HG02623 (cell line): Measurements from ENCODE around the gene NCKAP5.

Source experiments
- ATAC-seq: cut with Tn5 transposase; IDR thresholded peaks from one replicate; pipeline ENCODE4 v1.9.1; 2021; ENCODE audit warnings: moderate library complexity; ENCODE audit not compliant: unreplicated experiment

NCKAP5 gene

DNA sequence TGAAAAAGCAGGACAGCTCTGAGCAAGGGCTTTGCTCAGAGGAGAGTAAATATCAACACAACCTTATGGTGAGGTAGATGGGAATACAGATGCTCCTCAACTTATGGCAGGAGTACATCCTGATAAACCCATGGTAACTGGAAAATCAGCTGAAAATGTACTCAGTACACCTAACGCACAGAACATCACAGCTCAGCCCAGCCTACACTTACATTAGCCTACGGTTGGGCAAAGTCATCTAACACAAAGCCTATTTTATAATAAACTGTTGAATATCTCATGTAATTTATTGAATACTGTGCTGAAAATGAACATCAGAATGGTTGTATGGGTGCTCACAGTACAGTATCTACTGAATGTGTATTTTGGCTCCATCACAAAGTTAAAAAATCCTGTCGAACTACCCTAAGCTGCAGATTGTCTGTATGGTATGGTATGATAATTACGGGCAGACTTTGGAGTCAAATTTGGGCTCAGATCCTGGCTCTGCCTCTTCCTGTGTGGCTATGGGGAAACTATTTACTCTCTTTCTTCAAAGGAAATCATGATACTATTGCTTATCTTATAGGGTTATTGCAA, 778.0 kb downstream of the NCKAP5 start:
- no peak for ATAC-seq

DNA sequence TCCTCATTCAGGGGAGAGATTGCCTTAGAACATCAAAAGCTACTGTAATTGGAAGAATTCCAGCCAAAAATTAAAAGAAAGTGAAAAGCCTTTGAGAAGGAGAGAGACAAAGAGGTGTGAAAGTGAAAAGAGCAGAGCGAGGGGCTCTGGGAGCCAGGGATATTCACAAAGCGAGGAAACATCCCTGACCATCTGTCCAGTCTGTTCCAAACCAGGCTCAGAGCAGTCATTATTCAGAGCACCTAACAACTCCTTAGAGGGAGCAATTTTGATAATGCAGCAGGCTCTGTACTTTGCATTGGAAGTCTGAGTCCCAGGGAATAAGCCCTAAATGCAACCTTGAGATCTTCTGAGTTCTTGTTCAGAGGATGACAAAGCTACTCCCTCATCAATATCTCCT, 779.2 kb downstream of the NCKAP5 start:
- no peak for ATAC-seq

DNA sequence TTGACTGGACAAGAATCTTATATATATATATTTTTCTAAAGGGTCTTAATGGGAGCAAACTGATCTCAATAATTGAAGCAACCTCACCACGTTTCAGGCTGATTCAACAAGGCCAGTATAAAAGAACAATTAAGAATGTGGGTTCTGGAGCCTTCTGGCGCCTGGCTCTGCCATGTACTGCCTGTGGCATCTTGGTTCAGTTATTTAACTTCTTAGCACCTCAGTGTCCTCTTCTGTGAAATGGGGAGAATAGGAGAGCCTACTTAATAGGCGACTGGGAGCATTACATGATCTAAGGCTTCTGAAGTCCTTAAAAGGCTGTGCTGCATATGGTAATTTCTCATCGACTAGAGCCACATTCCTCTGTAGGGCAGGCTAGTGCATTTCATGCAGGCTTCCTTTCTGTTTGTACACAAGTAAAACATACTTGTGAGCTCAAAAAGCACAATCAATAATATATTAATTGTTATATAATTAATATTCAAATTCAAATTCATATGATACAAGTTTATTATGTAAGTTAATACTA, 779.9 kb downstream of the NCKAP5 start:
- no peak for ATAC-seq

DNA sequence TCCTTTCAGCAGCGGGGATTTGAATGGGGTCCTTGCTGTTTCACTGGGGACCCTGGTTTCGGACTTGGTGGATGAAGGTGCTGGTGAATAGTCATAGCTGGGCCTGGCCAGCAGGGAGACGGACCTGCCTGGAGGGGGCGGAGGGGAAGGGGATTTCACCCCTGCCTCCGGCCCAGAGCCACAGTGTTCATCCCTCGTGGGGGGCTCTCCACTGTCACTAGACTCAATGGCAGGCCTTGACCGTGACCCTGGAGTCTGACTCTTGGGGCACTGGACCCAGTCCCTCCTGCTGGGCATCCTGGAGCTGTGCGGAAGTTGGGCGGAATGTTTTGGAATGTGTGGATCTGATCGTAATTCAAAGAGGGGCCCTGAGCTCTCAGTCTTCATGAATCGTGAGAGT, 784.4 kb downstream of the NCKAP5 start:
- no peak for ATAC-seq

DNA sequence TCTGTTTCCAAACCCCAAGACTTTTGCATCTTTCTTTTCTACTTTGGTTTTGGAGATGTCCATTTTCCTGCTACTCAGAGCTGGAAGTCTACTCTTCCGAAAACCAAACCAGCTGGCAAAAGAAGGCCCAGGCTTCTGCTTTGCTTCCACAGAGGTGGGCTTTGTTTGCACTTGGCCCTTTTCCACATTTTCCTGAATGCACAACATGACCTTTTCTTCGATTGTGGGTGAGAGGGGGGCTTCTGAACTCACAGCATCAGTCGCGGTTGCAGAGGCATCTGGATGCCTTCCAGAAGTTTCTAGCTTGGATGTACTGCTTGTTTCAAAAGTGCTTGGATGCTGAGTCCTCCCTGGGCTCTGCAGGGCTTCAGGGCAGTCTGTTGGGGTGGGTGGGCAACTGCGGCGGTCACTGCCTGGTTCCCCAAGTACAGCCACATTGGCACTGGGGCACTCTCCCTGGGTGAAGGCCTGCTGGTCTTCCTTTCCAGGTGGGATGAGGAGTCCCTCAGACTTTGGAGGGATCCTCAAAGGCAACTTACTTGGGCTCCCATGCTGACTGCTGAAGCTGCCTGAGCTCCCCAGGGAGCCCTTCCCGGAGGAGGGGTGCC, 786.0 kb downstream of the NCKAP5 start:
- no peak for ATAC-seq

DNA sequence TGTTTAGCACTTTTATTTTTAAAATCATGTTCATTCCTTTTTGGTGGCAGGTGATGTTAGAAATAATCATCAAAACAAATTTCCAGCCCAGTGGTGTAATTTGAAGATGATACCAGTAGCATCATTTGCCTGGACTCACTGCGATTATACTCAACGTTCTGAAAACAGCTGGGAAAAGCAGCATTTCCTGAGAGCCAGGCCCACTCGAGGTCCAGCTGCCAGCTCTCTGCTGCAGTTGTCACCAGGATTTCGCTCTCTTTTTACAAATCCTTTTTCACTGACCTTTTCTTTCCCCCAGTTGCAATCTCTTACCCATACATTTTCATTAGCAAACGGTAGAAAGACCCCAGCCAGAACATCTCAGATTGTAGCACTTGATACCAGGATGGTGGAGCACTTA, 787.6 kb downstream of the NCKAP5 start:
- ATAC-seq = no peak

DNA sequence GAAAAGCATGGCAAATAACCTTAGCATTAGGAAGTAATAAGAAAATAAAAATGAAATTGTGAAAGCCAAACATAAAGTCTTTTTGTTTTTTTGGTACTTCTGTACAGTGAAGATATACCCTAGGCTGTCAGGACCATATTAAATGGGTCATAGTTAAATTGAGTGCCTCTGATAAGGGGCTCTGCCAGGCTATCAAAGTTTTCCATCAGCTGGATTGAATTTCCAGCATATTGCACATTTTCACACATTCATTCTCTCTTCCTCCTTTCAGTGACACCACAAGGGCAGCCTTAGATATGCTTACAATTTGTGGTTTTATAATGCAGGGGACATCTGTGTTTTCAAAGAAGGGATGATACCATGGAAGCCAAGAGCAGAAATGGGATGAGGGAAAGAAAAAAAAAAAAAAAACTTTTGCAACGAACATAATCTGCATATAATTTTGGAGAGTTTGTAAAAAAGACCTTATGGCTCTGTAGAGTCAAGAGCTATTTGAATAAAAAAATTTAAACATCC, 789.0 kb downstream of the NCKAP5 start:
- ATAC-seq = no peak

DNA sequence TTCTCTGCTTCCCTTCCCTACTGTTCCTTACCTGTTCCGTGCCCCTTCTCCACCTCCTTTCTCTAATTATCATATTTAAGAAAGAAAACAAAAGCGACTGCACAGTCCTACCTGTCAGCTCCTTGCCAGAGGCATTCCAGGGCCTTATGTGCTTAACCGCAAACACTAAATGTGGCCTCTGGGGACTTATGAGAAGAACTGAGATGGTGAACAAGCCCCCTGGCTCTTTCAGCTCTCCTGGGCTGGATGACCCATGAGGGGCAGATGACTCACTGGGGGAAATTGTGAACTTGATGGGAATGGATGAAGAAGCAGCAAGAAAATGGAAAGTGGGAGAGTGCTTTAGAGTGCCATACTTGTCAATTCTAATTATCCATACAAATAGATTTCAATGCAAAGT, 792.0 kb downstream of the NCKAP5 start:
- ATAC-seq = no peak

DNA sequence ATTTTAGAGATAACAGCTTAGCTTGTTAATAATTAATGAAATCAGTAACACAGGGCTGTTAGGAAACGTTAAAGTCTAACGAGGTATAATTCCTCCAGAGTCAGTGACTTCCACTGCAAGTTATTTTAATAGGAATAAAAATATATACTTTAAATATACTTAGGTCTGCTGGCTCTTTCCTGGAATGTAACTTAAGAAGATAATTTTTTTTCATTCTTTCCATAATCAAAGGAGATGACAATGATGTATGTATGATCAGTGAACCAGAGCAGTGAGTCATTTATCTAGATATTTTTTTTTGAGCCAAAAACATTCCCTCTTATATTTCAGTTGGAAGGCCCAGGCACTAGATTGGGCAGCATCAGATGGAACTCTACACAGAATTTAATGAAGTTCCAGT, 794.1 kb downstream of the NCKAP5 start:
- no peak for ATAC-seq

DNA sequence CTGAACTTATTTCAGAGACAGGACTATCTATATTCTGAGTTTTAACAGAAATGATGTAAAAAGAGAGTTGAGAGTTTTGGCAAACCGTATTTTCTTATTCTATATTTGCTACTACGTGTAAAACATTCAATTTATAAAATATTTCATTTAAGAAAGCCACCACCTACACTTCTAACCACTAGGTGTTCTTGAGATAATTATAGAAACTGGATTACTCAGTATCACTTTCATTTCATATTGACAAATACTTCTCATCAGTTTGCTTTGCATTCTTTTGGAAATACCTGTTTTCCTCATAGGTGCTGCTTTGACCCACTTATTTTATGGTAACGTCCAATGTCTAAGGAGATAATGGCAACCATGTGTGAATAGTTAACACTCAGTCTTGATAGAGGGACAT, 794.9 kb downstream of the NCKAP5 start:
- no peak for ATAC-seq

DNA sequence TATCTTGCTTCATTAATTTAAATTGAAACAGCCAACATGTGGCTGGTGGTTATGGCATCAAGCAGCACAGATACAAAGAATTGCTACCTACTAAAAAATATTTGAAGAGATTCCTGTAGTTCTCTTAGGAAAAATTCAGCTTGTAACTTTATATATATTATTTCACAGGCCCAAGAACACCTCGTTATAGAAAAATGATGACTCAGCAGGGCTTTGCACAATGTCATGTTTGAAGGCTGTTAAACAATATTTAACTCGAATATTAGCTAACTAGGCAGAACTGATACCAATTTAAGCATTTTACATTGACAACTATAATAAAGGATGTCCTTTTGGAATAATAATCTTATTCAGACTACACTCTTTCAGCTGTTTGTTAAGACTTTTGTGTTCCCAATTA, 795.9 kb downstream of the NCKAP5 start:
- ATAC-seq = no peak

DNA sequence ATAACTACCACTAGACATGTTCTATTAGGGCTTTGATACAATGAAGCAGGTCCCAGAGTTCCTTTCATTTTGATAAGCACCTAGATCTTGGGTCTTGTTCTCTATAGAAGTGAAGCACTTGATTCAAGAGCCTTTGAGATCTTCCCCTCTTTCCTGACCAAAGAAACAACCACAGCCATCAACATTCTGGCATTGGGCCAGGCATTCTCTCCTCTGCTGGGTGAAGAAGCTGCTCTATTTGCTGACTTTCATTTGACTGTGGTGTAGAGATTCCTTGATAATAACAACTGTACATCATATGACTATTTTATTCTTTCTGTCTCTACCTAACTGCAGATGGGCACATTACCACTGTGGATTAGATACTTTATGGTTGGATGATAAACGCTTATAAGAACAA, 801.7 kb downstream of the NCKAP5 start:
- ATAC-seq = no peak

DNA sequence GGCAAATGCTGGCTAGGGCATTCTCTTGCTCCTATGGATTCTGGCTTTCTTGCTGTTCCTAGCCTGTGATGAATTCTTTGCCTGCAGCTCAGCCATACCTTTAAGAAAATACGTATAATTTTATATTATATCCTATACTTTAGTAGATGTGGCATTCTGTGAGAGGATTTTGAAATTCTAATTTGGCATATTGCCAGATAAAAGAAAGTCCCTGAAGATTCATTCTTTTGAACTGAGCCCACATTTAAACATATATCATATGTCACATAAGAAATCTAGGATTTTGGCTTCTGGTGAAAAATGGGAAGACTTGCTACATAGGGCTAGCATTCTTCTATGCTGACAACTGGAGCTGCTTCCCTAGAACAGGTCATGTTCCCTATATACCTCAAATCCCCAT, 806.8 kb downstream of the NCKAP5 start:
- no peak for ATAC-seq

DNA sequence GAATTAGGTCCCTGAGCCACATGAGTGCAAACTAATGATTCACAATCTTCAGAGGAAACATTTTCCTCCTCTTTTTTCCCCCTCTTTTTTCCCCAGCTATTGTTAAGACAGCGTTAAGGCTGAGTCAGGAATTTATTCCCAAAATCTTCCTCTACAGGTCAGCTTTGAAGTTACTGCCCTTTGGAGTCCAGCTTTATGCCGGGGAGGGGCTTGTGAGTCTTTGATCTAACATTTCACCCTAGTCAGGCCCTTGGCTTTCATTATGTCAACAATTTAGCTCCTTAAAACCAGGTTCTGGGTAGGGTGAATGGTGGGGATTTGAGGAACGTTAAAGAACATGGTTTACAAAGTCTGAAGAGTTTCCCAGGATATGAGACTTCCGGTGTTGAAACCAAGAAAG, 807.3 kb downstream of the NCKAP5 start:
- ATAC-seq = no peak

DNA sequence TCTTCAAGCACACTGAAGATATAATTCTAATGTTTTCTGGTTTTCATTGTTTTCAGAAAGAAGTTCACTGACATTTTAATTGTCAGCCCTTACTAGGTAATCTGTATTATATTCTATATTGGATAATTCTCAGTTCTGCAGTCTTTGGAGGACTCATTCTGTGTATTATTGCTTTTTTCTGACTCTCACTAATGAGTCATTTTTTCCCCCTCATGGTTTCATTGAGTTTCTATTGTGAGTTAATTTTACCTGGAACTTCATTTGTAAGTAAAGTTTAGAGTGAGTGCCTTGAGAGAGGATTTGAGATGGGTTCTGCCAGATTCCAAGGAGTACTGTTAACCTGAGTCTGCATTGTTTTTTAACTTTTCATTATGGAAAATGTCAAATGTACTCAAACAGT, 807.9 kb downstream of the NCKAP5 start:
- ATAC-seq = no peak

DNA sequence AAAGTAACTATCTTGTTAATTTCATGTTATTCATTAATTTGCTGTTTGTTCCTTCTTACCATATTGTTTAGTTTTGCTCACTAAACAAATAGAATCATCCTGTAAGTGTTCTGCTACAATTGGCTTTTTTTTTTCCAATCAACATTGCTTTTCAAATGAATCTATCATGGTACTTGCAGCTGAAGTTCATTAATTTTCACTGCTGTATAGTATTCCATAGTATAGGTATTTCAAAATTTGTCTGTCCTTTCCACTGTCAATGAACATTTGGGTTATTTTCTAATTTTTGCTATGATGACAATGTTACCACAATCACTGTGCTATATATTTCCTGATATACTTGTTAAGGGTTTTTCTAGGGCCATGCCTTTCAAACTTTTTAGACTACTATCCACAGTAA, 809.3 kb downstream of the NCKAP5 start:
- ATAC-seq = no peak

DNA sequence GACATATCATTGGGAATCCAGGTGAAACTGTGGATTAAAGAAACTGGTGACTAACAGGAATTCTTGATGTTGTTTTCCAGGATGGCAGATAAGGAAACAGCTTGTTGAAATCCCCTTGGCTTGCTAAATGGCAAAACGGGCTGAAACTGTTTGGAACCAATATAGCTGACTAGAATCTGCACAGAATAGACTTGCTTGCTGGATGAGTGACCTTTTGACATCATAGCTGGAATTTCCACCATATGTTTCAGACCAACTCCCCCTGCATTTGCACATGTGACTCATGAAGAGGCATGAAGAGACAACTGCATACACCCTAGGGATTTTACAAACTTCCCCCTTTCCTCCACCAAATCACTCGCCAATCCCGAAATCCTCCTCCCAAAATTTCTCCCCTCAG, 810.6 kb downstream of the NCKAP5 start:
- no peak for ATAC-seq

DNA sequence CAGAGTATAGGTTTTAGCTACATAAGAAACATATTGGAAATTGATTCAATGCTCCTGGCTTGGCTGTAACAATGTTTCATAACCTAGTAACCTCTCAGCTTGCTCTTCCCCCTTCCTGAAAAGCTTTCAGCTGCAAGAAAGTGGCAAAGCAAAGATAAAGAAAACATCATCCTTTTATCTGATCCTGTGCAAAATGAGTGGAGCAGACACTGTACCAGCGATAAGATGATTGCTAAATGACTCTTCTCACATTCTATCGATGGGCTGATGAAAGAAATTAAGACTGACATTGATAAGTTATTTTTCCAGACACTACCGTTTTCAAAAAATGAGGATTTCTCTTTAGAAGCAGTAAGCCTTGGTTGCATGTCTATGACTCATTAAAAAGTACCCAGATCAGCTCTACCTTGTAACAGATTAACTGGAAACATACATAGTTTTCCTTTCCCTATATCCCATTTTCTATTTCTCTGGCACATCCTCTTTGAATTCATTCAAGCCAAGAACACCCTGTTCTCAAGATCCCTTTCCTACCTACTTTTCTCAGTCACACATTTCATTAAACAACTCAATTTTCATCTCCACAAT, 811.2 kb downstream of the NCKAP5 start:
- no peak for ATAC-seq

DNA sequence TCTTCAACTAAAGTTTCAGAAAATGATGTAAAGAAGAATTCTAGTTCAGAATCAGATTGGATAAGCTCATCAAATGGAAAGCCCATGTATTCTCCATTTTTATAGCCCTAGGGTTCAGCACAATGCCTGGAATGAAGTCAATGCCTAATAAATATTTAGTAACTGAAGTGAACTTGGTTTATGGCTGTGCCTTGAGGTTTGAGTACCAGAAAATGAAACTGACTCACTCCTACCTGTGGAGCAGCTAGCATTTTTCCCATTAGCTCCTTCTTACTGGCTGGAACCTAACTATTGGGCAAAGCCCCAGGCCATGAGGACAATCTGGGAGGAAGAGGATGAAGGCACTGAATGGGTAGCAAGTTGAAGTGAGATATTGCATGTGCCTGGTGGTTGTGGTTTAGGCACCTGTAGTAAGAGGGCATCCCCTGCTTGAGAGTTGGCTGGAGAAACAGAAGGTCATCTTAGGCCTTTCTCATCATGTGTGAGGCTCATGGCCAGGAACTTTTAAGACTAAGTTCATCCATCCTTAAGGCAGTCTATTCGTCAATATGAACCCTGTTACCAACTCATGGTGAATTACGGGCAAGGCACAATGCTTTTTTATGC, 813.3 kb downstream of the NCKAP5 start:
- no peak for ATAC-seq

DNA sequence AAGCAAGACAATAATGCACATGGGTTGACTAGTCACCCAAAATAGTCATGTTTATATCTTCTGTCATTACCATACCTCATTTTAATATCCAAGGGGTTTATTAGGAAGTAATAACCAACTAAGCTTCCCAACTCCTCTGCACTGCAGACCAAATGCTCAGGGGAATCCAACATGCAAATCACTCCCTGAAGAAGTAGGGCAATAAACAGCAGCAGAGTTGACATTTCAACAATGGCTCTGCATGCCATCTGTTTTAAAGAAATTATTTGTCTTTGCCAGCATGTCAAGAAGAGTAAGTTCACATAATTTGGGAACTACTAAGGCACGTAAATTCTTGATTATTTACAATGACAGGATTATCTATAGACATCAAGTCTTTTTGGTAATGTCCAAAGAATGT, 813.9 kb downstream of the NCKAP5 start:
- ATAC-seq = no peak

DNA sequence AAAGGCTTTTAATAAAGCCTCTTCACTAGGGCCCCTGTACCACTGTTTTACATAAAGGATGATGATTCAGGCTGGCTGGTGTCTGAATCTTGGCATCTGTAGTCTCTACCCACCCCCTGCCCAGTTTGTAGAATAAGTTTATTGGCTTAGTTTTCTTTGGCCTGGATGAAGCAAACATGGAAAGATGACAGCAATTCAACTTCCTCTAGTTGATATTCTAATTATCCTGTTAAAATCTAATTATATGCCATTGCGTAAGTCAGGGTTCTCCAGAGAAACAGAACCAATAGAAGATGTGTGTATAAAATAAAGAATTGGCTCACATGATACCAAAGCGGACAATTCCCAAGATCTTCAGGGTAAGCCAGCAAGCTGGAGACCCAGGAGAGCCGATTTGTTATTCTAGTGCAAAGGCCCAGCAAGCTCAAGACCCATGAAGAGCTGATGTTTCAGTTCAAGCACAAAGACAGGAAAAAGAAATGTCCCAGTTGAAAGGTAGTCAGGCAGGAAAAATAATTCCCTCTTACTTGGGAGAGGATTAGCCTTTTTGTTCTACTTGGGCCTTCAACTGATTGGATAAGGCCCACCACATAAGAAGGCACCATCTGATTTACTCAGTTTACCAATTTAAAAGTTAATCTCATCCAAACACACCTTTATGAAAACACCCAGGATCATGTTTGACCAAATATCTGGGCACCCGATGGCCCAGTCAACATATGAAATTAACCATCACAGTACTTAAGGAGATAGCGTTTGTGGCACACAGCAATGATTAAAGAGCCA, 815.6 kb downstream of the NCKAP5 start:
- ATAC-seq = no peak
